RKO (cell line): Measurements from ENCODE around the gene ACBD4.

ENCODE experiments used
- DNase-seq: peaks from one replicate; pipeline ENCODE4 v3.0.0-alpha.2; 2016; ENCODE audit warnings: low spot score

Gene ACBD4

DNA sequence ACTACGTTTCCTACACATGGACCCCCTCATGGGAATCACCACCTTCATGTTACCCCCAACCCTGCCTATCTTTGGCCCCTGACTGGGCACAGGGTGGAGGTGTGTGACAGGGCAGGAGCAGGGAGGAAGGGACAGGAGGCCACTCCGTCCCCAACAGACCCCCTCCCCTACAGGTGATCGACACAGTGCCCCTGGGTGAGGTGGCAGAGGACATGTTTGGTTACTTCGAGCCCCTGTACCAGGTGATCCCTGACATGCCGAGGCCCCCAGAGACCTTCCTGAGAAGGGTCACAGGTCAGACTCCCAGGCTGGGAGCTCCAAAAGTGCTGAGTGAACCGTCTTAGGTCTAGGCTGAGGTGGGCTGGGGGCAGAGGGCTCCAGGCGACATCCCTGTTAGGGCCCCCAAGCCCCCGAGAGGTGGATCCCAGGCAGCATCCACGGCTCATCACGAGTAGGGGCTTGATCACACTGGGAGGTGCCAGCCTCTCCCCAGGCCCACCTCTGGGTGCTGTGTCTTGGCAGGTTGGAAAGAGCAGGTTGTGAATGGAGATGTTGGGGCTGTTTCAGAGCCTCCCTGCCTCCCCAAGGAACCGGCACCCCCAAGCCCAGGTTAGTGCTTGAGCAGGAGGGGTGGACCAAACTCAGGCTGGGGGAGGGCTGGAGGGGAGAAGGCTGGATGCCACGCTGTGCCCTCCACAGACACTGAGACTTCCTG is 1.5 kb downstream of the ACBD4 start:
- no peak for DNase-seq

DNA sequence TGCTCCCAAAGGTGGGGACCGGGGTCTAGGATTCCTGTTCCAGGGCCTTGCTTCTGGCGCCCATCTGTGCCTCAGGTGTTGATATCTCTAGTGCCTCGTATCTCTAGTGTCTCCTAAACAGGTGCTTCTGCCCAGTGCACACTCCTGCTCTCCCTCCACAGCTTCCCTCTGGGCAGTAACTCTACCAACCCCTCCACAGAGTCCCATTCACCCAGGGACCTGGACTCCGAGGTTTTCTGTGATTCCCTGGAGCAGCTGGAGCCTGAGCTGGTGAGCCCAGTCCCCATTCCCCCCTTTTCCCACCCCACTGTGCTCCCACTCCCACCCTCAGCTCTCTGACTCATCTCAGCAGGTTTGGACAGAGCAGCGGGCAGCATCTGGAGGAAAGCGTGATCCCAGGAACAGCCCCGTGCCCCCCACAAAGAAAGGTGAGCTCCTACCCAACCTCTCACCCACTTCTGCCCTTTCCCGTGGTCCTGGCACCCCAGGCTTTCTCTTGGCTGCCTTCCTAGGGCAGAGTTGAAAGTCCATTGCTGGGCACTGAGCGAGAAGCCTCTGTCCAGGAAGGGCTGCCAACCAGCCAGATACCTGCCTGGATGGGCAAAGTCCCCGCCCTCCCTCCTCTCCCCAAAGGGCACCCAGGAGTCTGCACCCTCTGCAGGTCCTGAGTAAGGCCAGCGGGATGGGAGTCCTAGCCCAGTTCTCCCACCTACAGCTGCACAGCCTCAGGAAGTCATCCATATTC is 2.2 kb downstream of the ACBD4 start:
- no peak for DNase-seq

DNA sequence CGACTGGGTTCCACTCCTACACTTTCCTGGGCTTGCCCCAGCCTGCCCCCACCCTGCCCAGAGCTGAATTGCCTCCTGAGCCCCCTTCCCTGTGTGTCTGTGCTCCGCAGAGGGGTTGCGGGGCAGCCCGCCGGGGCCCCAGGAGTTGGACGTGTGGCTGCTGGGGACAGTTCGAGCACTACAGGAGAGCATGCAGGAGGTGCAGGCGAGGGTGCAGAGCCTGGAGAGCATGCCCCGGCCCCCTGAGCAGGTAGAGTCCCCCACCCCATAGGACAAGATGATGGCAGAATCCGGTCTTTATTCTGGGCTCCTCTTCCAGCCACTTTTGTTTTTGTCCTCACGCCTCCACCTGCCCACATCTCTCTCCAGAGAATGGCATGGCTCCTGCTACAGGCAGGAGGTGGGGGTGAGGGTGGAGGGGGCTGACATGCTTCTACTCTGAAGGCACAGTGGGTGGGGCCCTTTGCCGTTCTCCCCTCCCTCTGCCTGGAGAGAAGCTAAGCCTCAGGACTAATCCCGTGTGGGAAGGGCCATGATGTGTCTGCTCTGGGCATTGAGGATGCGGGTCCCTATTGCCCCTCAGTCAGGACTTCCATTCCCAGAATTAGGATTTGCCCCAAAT is 3.5 kb downstream of the ACBD4 start:
- no peak for DNase-seq

DNA sequence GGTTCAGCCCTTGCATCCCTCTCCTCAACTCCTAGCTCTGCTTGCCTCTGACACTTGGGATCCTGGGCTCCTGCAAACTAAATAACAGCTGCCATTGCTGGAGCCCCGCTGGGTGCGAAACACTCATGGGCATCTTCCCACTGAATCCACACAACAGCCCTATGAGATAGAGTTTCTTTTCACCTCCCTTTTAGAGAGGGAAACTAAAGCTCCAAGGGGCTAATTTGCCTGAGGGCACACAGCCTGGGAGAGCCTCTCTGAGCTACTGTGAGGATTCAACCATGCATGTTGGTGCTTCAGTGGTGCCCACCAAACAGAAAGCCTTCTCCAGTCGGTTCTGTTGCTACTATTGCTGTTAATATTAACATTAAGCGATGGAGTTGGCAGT is 4.0 kb downstream of the ACBD4 start:
- no peak for DNase-seq

DNA sequence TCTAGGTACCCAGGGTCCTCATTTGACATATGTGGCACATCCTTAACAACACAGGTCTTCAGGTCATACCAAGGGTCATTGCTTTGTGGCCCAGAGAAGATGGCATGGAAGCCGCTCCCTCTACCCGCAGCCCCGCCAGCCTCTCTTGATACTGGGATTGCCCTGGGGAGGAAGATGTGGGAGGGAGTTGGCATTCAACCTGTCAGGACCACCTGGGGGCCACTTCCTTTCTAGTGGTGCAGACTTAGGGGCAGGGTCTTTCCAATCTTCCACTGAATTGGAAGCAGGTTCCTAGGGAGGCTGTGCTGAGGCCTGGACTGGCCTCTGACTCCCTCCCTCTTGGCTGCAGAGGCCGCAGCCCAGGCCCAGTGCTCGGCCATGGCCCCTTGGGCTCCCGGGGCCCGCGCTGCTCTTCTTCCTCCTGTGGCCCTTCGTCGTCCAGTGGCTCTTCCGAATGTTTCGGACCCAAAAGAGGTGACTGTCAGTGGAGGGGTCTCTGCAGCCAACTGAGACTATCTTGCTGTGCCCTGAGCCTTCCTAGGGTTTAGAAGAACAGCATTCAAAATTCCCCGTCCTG is 7.7 kb downstream of the ACBD4 start:
- no peak for DNase-seq

DNA sequence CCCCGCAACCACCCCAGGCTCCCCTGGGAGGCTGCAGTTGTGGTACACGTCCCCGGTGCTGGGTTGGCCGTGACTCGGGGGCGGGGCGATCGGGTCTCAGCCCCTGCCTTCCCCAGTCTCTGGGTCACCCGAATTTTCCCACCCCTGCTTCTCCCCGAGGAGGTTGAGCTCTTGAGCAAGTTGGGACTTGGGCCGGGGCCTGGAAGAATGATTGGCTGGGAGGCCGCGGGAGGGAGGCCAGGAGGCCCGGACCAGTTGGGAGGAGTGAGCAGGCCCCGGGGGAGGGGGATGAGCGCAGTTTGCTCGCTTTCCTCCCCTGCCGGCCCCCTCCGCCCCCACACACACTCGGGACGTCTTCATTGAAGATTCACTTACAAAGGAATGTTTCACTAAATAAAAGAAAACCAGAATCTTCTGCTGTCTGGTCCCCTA is 8.3 kb downstream of the ACBD4 start:
- no peak for DNase-seq

DNA sequence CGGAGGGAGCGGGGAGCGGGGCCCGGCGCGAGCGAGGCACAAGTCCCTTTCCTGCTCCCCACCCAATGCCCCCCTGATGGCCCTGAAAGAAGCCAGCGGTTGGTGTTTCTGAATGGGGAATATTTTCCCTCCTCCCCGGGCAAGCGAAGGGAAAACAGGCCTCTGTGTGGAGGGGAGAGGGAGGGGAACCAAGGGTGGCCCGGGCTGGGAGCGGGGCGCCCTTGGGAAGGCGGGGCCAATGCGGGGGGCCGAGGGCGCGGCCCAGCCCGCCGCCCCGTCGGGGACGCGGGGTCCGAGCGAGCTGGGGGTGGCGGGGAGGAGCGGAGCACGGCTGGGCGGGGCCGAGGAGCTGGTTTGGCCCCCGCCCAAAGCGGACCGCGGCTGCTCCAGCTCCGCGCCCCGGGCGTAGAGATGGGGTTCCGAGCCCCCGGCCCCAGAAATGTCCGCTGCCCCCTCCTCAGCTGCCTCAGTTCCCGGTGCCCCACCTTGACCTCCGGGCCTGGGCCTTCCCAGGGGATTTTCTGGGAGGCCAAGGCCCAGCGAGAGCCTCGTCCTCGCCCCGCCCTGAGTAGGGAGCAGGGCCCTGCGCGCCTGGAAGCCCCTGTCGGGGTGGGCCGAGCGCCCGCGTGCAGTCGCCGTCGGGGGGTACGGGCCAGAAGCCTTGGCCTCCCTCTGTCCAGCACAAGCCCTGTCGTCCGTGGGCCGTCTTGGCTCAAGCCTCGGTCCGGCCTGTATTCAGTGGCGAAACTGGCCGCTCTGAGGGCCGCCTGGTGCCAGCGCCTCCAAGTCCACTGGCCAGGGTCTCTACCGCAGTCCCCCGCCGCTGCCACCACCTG is 8.9 kb downstream of the ACBD4 start:
- no peak for DNase-seq

DNA sequence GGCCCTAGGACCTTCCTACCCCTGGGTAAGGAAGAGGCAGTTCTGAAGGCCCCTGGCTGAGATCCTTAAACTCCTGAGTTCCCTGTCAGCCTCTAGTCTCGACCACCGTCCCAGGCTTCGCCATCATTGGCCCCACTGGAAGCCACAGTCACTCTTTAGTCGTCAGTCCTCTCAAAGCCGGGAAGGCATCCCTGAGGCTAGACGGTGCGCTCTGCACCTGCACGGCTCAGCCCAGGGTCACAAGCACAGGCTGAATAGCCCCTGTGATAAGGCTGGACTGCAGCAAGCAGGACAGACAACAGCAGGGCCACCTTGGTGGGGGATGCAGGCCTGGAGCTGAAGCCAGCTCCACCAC is 9.5 kb downstream of the ACBD4 start:
- DNase-seq, result no peak

DNA sequence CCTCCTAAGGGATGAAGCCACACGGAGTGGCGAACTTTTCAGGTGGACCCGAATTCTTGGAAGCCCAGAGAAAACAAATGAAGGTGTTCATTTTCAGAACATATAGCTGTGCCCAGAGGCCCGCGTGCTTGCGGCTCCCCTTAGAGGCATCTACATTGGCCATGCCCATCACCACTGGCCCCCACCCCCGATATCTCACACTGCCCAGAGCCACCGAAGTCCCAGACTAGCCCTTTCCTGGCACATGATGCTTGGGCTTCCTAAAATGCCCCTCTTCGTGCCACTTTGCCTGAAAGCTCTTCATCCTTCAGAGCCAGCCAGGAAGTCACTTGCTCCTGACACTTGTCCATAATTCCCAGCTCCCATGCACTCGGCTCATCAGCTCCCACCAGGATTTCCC is 10.7 kb downstream of the ACBD4 start:
- no peak for DNase-seq

DNA sequence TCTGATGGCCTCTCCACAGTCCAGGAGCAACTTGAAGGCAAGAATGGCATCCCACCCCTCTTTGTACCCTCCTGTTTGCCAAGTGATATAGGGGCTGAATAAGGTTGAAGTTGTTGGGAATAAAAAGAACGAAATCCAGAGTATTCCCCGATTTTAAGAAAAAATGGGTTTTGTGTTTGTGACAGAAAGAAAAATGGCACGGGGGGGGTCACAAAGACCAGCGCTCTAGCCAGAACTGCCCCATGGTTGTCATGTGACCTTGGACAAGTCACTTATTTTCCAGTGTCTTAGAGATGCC is 11.1 kb downstream of the ACBD4 start:
- no peak for DNase-seq

DNA sequence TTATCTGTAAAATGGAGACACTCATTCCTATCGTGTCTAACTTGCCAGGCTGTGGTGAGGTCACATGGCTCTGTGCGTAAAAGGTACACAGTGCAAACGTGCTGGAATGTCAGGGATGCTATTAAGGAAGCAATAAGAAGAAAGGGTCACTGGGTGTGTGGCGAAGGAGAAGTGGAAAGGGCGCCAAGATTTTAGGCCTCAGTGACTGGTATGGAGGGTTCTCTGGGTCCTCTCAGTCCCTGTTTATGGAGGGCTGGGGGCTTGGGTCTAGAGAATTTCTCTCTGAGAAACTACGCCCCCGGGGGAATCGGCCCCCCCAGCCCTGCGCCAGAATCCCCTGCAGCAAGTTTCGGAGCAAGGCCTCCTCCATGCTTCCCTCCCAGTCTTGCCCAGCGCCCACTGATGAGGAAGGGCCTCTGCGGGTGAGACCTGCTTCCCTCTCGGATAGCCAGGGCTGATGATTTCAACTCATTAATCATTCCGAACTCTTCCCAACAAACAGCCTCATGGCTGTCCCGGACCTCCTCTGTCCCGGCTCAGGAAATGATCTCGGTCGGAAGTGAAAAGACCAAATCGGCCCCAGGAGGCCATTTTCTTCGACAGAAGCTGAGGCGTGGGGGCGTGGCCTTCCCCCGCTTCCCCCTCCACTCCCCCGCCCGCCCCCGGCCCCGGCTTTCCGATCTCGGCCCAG is 11.5 kb downstream of the ACBD4 start:
- peak; percentile 77 for DNase-seq

DNA sequence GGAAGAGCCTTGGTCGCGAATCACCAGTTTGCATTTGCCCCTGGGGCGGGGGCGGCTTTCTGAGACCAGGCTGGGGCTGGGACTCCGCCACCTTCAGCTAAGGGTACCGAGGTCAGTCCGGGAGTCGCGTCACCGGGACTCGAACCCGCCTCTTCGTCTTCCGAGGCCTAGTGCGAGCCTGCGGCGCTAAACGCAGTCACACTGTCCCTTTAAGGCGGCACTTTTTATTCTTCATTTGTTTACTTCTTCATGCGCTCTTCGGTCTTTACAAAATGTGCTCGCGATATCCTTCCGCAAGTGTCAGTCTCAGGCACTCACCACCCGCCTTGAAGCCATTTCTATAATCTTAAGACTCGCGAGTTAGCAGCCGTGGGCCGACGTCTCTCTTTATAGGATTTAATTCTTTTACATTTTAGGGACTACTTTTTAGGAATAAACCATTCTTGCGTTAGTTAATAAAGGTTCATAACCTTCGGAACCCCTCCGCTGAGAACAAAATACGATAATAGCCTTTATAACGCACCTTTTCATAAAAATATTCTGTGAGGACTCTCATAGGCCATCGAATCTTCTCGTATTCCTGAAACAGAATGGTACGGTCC is 12.2 kb downstream of the ACBD4 start:
- peak; percentile 97 for DNase-seq

DNA sequence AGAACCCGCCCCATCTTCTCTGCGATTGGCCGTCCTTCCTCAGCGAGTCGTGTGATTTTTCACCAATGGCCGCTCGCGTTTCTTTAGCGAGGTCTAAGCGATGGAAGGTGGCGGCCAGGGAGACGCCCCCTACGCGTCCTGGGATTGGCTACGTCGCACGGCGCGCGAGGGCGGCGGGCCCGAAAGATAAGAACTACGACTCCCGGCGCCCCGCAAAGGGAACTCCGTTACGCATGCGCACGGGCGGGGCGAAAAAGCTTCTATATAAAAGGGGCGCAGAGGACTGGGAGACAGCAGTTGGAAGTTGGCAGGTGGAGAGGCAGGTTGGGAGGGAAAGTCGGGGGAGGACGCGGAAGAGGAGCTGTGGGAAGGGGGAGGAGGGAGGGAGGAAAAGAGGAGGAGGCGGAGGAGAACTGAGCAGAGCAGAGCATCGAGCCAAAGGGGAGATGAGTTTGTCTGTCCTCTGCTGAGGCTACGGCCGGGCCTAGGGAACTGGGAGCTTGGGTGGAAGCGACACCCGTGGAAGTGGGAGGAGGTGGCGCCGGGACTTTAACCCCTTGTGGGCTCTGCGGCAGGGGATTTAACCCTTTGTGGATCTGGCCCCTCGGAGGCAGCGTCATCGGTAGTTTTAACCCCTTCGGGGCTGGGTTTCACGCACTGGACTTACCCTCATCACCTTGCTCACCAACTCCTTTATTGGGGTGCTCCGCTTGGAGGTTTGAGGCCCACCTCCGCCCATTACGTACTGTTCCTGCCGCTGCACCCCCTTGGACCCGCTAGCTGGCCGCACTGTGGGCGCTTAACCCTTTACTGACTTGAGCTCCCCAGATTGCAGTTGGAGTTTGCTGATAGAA is 12.9 kb downstream of the ACBD4 start, which contains the start of gene HEXIM1:
Gene HEXIM1 (plus strand): TSS at position 293 of the 854 bp plus-strand sequence. CDS start 716 bp downstream, outside the sequence.
- DNase-seq, result peak; percentile 99

DNA sequence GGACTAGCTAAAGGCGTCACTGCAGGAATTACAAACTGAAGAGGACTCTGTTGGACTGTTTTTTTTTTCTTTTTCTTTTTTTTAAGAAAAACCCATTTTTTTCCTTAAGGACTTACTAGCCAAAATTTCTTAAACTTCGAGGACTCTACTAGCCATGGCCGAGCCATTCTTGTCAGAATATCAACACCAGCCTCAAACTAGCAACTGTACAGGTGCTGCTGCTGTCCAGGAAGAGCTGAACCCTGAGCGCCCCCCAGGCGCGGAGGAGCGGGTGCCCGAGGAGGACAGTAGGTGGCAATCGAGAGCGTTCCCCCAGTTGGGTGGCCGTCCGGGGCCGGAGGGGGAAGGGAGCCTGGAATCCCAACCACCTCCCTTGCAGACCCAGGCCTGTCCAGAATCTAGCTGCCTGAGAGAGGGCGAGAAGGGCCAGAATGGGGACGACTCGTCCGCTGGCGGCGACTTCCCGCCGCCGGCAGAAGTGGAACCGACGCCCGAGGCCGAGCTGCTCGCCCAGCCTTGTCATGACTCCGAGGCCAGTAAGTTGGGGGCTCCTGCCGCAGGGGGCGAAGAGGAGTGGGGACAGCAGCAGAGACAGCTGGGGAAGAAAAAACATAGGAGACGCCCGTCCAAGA is 13.7 kb downstream of the ACBD4 start:
- peak; percentile 86 for DNase-seq

DNA sequence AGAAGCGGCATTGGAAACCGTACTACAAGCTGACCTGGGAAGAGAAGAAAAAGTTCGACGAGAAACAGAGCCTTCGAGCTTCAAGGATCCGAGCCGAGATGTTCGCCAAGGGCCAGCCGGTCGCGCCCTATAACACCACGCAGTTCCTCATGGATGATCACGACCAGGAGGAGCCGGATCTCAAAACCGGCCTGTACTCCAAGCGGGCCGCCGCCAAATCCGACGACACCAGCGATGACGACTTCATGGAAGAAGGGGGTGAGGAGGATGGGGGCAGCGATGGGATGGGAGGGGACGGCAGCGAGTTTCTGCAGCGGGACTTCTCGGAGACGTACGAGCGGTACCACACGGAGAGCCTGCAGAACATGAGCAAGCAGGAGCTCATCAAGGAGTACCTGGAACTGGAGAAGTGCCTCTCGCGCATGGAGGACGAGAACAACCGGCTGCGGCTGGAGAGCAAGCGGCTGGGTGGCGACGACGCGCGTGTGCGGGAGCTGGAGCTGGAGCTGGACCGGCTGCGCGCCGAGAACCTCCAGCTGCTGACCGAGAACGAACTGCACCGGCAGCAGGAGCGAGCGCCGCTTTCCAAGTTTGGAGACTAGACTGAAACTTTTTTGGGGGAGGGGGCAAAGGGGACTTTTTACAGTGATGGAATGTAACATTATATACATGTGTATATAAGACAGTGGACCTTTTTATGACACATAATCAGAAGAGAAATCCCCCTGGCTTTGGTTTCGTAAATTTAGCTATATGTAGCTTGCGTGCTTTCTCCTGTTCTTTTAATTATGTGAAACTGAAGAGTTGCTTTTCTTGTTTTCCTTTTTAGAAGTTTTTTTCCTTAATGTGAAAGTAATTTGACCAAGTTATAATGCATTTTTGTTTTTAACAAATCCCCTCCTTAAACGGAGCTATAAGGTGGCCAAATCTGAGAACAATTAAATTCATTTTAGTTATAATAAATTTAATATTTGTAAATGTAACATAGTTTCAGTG is 14.5 kb downstream of the ACBD4 start:
- peak; percentile 76 for DNase-seq

DNA sequence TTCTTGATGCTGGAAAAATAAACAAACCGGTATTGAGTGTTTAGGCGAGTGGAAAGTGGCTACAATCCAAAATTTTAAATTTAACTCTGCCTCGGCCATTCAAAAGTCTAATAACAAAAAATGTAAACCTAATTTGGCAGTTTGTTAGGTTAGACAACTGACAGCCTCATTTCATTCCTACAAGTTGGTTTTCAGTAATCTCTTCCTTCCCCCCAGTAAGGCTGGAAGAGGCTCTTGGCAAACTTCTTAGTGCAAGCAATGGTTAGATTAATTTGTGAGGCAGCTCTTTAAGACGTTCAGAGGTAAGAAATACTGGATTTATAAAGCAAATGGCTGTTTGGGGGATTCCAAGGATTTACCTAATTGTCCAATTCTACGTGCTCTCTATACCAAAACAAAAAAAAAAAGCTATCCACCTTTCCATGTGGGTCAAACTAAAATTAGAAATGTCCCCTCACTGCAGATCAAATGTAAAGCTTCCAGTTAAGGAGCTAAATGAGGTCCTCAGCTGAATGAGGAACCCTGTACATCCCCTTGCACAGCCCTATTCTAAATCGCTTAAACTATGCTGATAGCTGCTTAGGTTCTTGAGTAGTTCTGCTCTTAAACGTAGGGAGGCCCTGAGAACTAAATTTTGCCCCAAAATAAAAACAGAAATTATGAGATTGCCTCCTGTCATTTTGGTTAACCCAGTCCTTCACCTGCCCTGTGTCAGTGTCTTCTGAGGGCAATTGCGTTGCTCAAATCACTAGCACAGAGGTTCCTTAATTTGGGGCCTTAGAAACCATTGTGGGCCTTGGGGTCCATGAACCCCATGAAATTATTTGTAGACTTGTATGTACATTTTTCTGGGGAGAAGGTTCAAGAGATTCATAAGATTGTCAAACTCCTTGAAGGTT is 15.7 kb downstream of the ACBD4 start:
- DNase-seq, result peak; percentile 48

DNA sequence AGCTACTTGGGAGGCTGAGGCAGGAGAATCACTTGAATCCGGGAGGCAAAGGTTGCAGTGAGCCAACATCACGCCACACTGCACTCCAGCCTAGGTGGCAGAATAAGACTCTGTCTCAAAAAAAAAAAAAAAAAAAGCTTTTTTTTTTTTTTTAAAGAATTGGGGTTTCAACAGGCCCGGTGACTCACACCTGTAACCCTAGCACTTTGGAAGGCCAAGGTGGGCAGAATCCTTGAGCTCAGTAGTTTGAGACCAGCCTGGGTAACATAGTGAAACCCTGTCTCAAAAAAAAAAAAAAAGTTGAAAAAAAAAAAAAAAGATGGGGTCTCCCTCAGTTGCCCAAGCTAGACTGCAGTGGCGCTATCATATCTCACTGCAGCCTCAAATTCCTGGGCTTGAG is 19.5 kb downstream of the ACBD4 start:
- DNase-seq, result no peak
